AG08395 (cell line): ENCODE results near the gene TYW1B.
A peak's percentile ranks its signal among the peaks of the same experiment; 100 is the strongest.
"Not testable (repeated sequence)": the region's sequence is repeated elsewhere in the genome, so short reads cannot be mapped to it uniquely, and the experiment has no call there.

ENCODE experiments used
- DNase-seq: peaks from one replicate; pipeline ENCODE4 v3.0.0; 2012; ENCODE audit warnings: mixed read lengths, low spot score

The TYW1B gene

GRCh38 chr7:72827839-72828591, at the start of gene TYW1B:
Gene TYW1B (minus strand): TSS chr7:72828200. CDS start chr7:72828075, 125 bp downstream.
- peak; percentile 83 for DNase-seq

GRCh38 chr7:72867591-72867990, 39.6 kb upstream of the TYW1B start:
- not testable (repeated sequence) for DNase-seq

- not testable (repeated sequence) for DNase-seq
Observed at GRCh38 chr7:72858846-72859400, 30.9 kb upstream of the TYW1B start.

- peak; percentile 3 for DNase-seq
Observed at GRCh38 chr7:72857925-72858324, 29.9 kb upstream of the TYW1B start.

- DNase-seq: not testable (repeated sequence)
Observed at GRCh38 chr7:72855261-72855660, 27.3 kb upstream of the TYW1B start.

GRCh38 chr7:72852937-72853336, 24.9 kb upstream of the TYW1B start:
- DNase-seq: not testable (repeated sequence)

- DNase-seq: not testable (repeated sequence)
Observed at GRCh38 chr7:72850746-72851145, 22.7 kb upstream of the TYW1B start.

- DNase-seq: not testable (repeated sequence)
Observed at GRCh38 chr7:72844146-72844545, 16.1 kb upstream of the TYW1B start.

GRCh38 chr7:72843166-72843565, 15.2 kb upstream of the TYW1B start:
- DNase-seq: not testable (repeated sequence)

GRCh38 chr7:72840966-72841511, 13.0 kb upstream of the TYW1B start:
- DNase-seq: not testable (repeated sequence)

GRCh38 chr7:72838315-72838714, 10.3 kb upstream of the TYW1B start:
- DNase-seq: not testable (repeated sequence)

- not testable (repeated sequence) for DNase-seq
Observed at GRCh38 chr7:72837291-72837690, 9.3 kb upstream of the TYW1B start.

- not testable (repeated sequence) for DNase-seq
Observed at GRCh38 chr7:72830567-72830966, 2.6 kb upstream of the TYW1B start.

- peak; percentile 2 for DNase-seq
Observed at GRCh38 chr7:72829687-72830354, 1.8 kb upstream of the TYW1B start.

GRCh38 chr7:72829291-72829686, 1.3 kb upstream of the TYW1B start:
- peak; percentile 85 for DNase-seq

GRCh38 chr7:72823765-72824732, 4.0 kb downstream of the TYW1B start:
- not testable (repeated sequence) for DNase-seq

GRCh38 chr7:72822497-72822896, 5.5 kb downstream of the TYW1B start:
- not testable (repeated sequence) for DNase-seq

- DNase-seq: not testable (repeated sequence)
Observed at GRCh38 chr7:72818663-72819361, 9.2 kb downstream of the TYW1B start.

GRCh38 chr7:72817661-72818060, 10.3 kb downstream of the TYW1B start:
- not testable (repeated sequence) for DNase-seq

GRCh38 chr7:72816370-72817157, 11.4 kb downstream of the TYW1B start:
- not testable (repeated sequence) for DNase-seq
